ENCODE results near the gene LSM3.
A peak's percentile ranks its signal among the peaks of the same experiment; 100 is the strongest.

The LSM3 gene

GRCh38 chr3:14183015-14183577, 4.5 kb downstream of the LSM3 start:
- H3K4me3 Mint-ChIP-seq: no peak overlapping the region
- no peak for TF ChIP-seq CTCF (IDR thresholded peaks at IDR 0.05)

GRCh38 chr3:14186854-14187458, 8.3 kb downstream of the LSM3 start:
- H3K4me3 Mint-ChIP-seq: no peak overlapping the region
- peaks cover 32% of the 10 kb centered on the region for H3K9me3 Mint-ChIP-seq
- H3K27ac Mint-ChIP-seq: peak overlapping the region; percentile 50
- H3K4me1 Mint-ChIP-seq: peaks cover 5% of the 10 kb centered on the region
- peaks cover 77% of the 10 kb centered on the region for H3K36me3 Mint-ChIP-seq (ENCODE audit: low read depth)
- TF ChIP-seq CTCF (IDR thresholded peaks at IDR 0.05): no peak
- no peaks in the 10 kb centered on the region for H3K27me3 Mint-ChIP-seq (ENCODE audit: low read depth, poor library complexity)
- no peak for DNase-seq

More at GRCh38 chr3:14183015-14183577, 4.5 kb downstream of the LSM3 start:
- Mint-ChIP-seq H3K36me3 (ENCODE audit: low read depth) (peaks cover 45% of the 10 kb centered on the region), H3K27ac (no peak overlapping the region), H3K27me3 (ENCODE audit: low read depth, poor library complexity) (no peaks in the 10 kb centered on the region), H3K4me1 (peaks cover 25% of the 10 kb centered on the region), H3K9me3 (no peaks in the 10 kb centered on the region)
- no peak for DNase-seq

- H3K4me3 Mint-ChIP-seq: no peak overlapping the region
- H3K36me3 Mint-ChIP-seq (ENCODE audit: low read depth): peaks cover 78% of the 10 kb centered on the region
- TF ChIP-seq CTCF (IDR thresholded peaks at IDR 0.05): no peak
- no peaks in the 10 kb centered on the region for H3K27me3 Mint-ChIP-seq (ENCODE audit: low read depth, poor library complexity)
- no peak overlapping the region for H3K27ac Mint-ChIP-seq
- H3K9me3 Mint-ChIP-seq: peaks cover 44% of the 10 kb centered on the region
- no peaks in the 10 kb centered on the region for H3K4me1 Mint-ChIP-seq
- no peak for DNase-seq
These were observed 9.6 kb downstream of the LSM3 start for GRCh38 chr3:14188041-14188754.

GRCh38 chr3:14194865-14195264, 16.2 kb downstream of the LSM3 start:
- no peak overlapping the region for H3K27ac Mint-ChIP-seq
- H3K4me3 Mint-ChIP-seq: no peak overlapping the region
- peaks cover 90% of the 10 kb centered on the region for H3K36me3 Mint-ChIP-seq (ENCODE audit: low read depth)
- H3K9me3 Mint-ChIP-seq: peaks cover 38% of the 10 kb centered on the region
- no peak for TF ChIP-seq CTCF (IDR thresholded peaks at IDR 0.05)
- no peaks in the 10 kb centered on the region for H3K4me1 Mint-ChIP-seq
- no peaks in the 10 kb centered on the region for H3K27me3 Mint-ChIP-seq (ENCODE audit: low read depth, poor library complexity)
- no peak for DNase-seq

- Mint-ChIP-seq H3K9me3 (no peaks in the 10 kb centered on the region), H3K27ac (no peak overlapping the region), H3K4me3 (no peak overlapping the region), H3K36me3 (ENCODE audit: low read depth) (peaks cover 45% of the 10 kb centered on the region), H3K4me1 (peaks cover 16% of the 10 kb centered on the region), H3K27me3 (ENCODE audit: low read depth, poor library complexity) (peaks cover 2% of the 10 kb centered on the region)
- DNase-seq: no peak
- no peak for TF ChIP-seq CTCF (IDR thresholded peaks at IDR 0.05)
These were observed 21.0 kb downstream of the LSM3 start for GRCh38 chr3:14199641-14200040.

Data from nephron progenitor cell (in vitro differentiated cells).